ENCODE measurements around the gene BET1. TPM values are rescaled to one million over a fixed set of nuclear protein-coding genes. Genes with fewer than 3 reads are reported as not detected.
"Not testable (repeated sequence)": the region's sequence is repeated elsewhere in the genome, so short reads cannot be mapped to it uniquely, and the experiment has no call there.

BET1 gene
- total and polyA plus RNA-seq, 2 of the 8 experiments (the other 6 are each of a cell fraction or from before 2014, with no cell fraction given): 20.6 to 31.7 TPM

DNA sequence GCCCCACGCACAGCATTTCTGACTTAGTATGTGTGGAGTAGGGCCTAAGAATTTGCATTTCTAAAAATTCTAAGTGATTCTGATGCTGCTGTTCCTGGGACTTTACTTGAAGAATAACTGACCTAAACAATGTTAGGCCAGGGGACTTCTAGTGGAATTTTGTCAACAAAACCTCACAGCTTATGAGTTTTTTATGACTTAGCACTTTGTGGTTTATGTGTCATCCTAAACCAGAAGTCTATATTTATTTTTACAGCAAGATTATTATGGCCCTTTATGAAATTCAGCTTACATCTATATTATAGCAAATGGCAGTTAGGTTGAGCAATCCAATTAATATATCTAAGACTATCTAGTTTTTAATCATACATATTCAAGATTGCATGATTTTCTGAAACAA, 24.6 kb upstream of the BET1 start (continued):
- TF ChIP-seq SIN3A (conservative IDR thresholded peaks at IDR 0.05 in 1 of 2, IDR thresholded peaks at IDR 0.05 in 1 of 2; ENCODE audit: low read depth in 1 of 2, low read length in 2 of 2): no peak
- no peak for TF ChIP-seq POLR2AphosphoS5 (IDR thresholded peaks at IDR 0.05; ENCODE audit: low read depth, low read length)
- no peak for TF ChIP-seq BACH1 (IDR thresholded peaks at IDR 0.05; ENCODE audit: low read length)
- TF ChIP-seq, protein P1, sequence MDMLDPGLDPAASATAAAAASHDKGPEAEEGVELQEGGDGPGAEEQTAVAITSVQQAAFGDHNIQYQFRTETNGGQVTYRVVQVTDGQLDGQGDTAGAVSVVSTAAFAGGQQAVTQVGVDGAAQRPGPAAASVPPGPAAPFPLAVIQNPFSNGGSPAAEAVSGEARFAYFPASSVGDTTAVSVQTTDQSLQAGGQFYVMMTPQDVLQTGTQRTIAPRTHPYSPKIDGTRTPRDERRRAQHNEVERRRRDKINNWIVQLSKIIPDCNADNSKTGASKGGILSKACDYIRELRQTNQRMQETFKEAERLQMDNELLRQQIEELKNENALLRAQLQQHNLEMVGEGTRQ (IDR thresholded peaks at IDR 0.05; ENCODE audit: low read length): no peak
- TF ChIP-seq TBP (IDR thresholded peaks at IDR 0.05; ENCODE audit: low read depth, low read length): no peak

DNA sequence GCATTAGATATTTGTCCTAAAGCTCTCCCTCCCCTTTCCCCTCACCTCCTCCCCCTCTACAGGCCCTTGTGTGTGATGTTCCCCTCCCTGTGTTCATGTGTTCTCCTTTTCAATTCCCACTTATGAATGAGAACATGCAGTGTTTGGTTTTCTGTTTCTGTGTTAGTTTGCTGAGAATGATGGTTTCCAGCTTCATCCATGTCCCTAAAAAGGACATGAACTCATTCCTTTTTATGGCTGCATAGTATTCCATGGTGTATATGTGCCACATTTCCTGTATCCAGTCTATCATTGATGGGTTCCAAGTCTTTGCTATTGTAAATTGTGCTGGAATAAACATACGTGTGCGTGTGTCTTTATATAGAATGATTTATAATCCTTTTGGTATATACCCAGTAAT, 22.5 kb upstream of the BET1 start:
- H3K23me2 ChIP-seq (ENCODE audit: low read depth, low read length); H3K4me2 ChIP-seq (ENCODE audit: insufficient read depth in 1 of 2, low read depth in 2 of 2, low read length in 2 of 2); H3K27ac ChIP-seq (ENCODE audit: low read depth, low read length); H3K4me3 ChIP-seq (ENCODE audit: extremely low read depth in 1 of 4, insufficient read depth in 2 of 4, low read depth in 3 of 4, low read length in 4 of 4); H3K18ac ChIP-seq (ENCODE audit: extremely low read depth, low read length); FAIRE-seq; H2BK15ac ChIP-seq (ENCODE audit: low read length); H3K56ac ChIP-seq (replicated peaks; ENCODE audit: insufficient read length, low read depth, low read length); H2AFZ ChIP-seq (ENCODE audit: low read length); DNase-seq (ENCODE audit: low read depth in 1 of 2, low spot score in 2 of 2); H3K27me3 ChIP-seq (replicated peaks in 1 of 4; ENCODE audit: control insufficient read depth in 3 of 4, extremely low read depth in 1 of 4, insufficient read depth in 3 of 4, low read length in 3 of 4); H3K4me1 ChIP-seq (replicated peaks in 1 of 4; ENCODE audit: control insufficient read depth in 3 of 4, insufficient read depth in 4 of 4, low read length in 3 of 4); H4K91ac ChIP-seq (replicated peaks; ENCODE audit: insufficient read length, low read length); H3K79me2 ChIP-seq (ENCODE audit: control insufficient read depth in 1 of 2, insufficient read depth in 2 of 2, low read length in 2 of 2); H3K23ac ChIP-seq (ENCODE audit: insufficient read length); H2BK20ac ChIP-seq (ENCODE audit: low read length); H4K5ac ChIP-seq (ENCODE audit: insufficient read length, low read depth, low read length); H2BK5ac ChIP-seq (ENCODE audit: low read depth, low read length); H3K9me3 ChIP-seq (ENCODE audit: insufficient read depth in 2 of 2, low read depth in 1 of 2, low read length in 1 of 2); H3K9ac ChIP-seq (replicated peaks in 1 of 4; ENCODE audit: extremely low read depth in 1 of 4, low read depth in 3 of 4, low read length in 3 of 4); H3K4ac ChIP-seq (replicated peaks; ENCODE audit: insufficient read length, low read depth, low read length); H3K36me3 ChIP-seq (ENCODE audit: control insufficient read depth in 2 of 4, insufficient read depth in 4 of 4, low read length in 3 of 4); H2BK12ac ChIP-seq (ENCODE audit: low read depth, low read length); POLR2A ChIA-PET (ENCODE audit: partially characterized antibody); H3K79me1 ChIP-seq (ENCODE audit: low read depth, low read length); H4K20me1 ChIP-seq (replicated peaks in 1 of 2; ENCODE audit: control insufficient read depth in 1 of 2, insufficient read depth in 2 of 2, low read length in 2 of 2); H2BK120ac ChIP-seq (replicated peaks; ENCODE audit: low read depth, low read length); H2AK5ac ChIP-seq (ENCODE audit: low read depth, low read length); H3K14ac ChIP-seq (ENCODE audit: insufficient read length); H4K8ac ChIP-seq (ENCODE audit: extremely low read depth, insufficient read depth, low read length): not testable (repeated sequence)
- WGBS, 2 experiments (ENCODE audit: extremely low coverage in 1 of 2, insufficient coverage in 1 of 2, insufficient read length in 1 of 2, insufficient replicate concordance in 2 of 2, low coverage in 1 of 2, low lambda C conversion rate in 2 of 2, missing lambda C conversion rate in 1 of 2): 93% methylated on average over 2 of the region's 2 CpGs; no CpG with 5 or more reads in 1 of the 2 experiments
- CTCF ChIA-PET (ENCODE audit: partially characterized antibody): interaction anchor here (0.6 kb wide), 2 partner anchors 12 to 278 kb away, joined by 3 read pairs; no protein-coding TSS in a partner anchor
